NOMO-1 (cell line): ENCODE results near the gene FXYD3.
"Not testable (repeated sequence)": the region's sequence is repeated elsewhere in the genome, so short reads cannot be mapped to it uniquely, and the experiment has no call there.

Experiments
- DNase-seq, 2 experiments: peaks; one replicate each; lab custom pipeline; 2025; ENCODE audit not compliant: unreplicated experiment in 2 of 2; lab: John Stamatoyannopoulos, UW

The FXYD3 gene

DNA sequence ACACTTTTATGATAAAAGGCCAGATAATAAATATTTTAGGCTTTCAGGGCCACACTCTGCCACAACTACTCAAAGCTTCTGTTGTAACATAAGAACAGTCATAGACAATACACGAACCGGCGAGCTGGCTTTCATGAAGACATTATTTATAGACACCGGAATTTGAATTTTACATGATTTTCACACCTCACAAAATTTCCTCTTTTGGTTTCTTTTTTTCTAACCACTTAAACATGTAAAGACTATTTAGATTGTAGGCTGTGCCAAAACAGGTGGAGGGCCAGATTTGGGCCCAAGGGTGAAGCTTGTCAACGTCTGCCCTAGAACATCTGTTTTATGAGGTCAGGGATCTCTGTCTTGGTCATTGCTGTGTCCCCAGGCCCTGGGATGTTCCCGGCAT is 29.7 kb upstream of the FXYD3 start:
- DNase-seq = no peak

DNA sequence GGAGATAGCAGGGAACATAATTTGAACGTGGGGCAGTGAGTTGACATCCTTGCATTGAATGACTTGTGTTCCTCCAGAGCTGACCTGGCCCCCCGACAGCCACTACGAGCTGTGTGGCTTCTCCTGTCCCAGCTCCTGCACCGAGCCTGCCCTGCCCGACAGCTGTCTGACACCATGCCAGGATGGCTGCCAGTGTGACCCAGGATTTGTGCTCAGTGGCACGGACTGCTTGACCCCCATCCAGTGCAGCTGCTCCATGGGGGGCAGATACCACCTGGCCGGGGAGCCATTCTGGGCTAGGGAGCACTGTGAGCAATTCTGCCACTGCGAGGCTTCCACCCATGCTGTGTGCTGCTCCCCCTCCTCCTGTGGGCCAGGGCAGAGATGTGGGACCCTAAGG is 29.2 kb upstream of the FXYD3 start:
- DNase-seq = no peak

DNA sequence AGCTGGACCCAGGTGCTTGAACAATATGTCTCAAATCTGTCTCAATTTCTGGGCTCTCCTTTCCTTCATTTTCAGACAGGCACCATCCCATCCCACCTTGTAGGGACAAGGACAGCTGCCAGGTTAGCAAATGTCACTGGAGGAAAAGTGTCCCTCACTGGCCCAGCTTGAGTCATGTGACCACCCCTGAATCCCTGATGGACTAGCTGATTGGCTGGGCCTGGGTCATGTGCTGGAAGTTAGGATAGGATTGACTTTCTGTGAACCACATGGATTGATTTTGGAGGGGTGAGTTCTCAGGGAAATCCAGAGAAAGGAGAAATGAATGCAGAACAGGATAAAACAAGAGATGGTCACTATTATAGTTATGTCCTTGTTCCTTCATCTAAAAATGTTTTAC is 28.2 kb upstream of the FXYD3 start:
- no peak for DNase-seq

DNA sequence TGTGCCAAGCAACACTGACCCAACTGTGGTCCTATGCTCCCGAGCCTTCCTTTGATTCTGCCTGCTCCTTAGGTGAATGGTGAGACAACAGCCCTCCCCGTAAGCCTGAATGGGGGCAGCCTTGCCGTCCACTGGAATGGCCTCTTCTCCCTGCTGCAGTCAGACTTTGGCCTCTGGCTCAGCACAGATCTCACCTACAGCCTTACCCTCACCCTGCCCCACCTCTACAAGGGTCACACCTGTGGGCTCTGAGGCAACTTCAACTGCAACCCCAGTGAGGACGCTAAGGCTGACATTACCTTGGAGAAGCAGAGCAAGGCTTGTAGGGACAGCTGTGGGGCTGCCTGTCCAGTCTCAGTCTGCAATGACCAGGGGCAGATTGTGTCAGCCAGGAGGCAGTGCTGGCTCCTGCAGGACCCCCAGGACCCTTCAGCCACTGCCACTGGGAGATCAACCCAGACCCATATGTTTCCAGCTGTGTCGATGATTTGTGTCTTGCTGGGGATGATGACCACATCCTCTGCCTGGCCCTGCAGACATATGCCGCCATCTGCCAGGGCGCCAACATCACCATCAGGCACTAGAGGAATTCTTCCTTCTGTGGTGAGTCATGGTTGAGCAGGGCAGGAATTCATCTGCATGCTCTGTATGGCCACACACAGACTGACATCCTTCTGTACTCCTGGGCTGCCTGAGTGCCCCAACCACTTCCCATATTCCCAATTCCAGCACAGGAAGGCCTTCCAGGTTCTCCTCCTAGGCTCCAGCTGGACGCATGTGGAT is 27.3 kb upstream of the FXYD3 start:
- no peak for DNase-seq

DNA sequence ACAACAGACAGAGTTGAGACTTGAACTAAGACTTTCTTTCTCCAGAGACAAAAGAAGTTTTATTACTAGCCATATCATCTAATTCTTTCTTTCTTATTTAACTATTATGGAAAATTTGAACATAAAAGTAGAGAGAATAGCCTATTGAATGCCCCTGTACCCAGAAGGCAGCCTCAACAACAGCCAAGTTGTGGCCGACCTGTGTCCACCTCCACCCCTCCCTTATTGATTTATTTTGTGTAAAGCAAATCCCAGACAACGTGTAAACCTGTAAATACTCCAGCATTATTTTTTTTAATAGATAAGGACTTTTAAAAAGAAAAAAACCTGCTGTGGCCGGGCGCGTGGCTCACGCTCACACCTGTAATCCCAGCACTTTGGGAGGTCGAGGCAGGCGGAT is 26.1 kb upstream of the FXYD3 start:
- DNase-seq = no peak

DNA sequence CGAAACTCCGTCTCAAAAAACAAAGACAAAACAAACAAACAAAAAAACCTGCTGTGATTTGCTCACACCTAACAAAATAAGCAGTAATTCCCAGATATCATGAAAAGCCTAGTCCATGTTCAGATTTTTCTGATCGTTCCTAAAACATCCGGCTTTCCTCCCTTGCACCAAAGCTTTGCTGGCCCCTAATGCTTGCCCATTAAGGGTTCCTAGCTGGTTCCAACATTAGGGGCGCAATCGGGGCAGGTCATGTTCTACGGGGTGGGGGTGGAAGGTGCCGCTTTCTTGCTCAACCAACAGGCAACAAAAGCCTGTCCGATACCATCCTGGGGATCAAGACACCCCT is 25.5 kb upstream of the FXYD3 start:
- no peak for DNase-seq

DNA sequence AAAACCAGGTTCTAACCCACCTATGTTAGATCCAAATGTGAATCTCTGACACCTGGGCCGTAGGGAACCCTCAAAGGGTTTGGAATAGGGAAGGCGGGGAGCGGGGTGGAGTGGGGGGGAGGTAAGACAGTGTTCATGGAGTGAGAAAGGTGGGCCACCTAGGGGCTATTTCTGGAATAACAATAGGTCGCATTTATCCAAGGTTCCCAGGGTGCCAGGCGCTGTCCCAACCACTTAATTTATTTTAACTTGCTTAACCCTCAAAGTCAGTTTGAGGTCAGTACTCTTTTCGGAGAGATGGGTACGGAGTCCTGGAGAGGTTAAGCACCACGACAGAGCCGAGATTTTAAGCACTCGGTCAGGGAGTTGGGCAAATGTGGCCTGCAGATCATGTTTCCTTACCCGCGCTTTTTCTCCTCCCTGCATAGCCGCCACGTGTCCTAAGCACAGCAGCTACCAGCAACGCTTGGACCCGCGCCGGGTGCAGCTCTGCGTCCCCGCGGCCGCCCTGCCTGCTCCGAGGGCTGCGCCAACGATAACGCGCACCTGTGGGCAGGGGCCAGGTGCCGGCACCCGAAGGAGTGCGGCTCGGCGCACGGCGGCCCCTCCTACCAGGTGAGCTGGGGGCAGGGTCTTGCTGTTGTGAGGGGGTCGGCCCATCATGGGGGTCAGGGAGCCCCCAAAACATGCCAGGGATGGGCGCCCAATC is 25.0 kb upstream of the FXYD3 start:
- DNase-seq = peak in 1 of 2 experiments; percentile 13

DNA sequence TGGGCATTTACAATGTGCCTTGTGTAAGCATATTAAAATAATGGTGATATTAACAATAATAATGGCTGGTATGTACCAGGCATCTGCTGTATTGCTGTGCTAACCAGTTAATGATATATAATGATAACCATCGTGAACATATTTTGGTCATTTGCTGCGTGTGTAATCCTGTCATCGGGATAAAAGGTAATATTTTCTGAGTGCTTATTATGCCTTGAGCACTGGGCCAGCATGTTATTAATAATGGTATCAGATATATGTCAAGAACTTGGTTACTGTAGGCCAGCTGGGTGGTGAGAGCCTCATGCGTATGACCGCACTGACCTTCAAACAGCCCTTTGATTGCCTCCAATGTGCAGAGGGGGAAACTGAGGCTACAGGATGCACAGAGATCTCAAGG is 22.2 kb upstream of the FXYD3 start:
- DNase-seq = no peak

DNA sequence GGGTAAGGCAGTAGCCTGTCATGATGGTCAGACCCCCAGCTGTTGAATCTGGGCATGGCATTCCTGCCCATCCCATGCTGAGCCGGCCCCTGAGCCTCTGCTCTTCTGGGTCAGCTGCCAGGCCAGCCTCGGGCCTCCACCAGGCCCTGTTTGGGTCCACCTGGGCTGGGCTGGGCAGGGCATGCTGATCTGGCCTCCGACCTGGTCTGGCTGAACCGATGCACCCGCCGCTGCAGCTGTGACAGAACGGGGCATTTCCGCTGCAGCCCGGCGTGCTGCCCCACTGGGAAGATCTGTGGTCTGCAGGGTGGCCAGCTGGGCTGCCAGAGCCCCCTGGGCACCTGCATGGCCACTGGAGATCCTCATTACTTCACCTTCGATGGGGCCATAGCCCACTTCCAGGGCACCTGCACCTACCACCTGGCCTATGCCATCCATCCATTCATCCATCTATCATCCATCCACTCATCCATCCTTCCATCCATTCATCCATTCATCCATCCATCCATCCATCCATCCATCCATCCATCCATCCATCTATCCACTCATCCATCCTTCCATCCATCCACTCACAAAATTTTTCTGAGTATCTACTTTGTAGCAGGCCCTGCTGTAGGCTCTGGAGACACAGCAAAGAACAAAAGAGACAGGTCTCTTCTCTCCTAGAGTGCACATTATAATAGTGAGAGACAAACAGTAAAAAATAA is 21.5 kb upstream of the FXYD3 start:
- DNase-seq = no peak

DNA sequence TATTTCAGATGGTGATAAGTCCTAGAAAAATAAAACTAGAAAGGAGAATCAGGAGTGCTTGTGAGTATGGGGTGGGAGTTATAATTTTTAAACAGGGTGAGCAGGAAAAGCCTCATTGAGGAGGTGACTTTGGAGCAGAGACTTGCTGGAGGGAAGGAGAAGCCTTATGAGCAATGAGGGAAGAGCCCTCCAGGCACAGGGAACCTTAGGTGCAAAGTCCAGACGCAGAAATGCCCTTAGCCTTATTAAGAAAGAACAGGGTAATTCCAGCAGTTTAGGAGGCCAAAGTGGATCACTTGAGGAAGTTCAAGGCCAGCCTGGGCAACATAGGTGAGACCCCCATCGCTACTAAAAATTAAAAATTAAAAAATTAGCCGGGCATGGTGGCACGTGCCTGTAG is 21.0 kb upstream of the FXYD3 start:
- no peak for DNase-seq

DNA sequence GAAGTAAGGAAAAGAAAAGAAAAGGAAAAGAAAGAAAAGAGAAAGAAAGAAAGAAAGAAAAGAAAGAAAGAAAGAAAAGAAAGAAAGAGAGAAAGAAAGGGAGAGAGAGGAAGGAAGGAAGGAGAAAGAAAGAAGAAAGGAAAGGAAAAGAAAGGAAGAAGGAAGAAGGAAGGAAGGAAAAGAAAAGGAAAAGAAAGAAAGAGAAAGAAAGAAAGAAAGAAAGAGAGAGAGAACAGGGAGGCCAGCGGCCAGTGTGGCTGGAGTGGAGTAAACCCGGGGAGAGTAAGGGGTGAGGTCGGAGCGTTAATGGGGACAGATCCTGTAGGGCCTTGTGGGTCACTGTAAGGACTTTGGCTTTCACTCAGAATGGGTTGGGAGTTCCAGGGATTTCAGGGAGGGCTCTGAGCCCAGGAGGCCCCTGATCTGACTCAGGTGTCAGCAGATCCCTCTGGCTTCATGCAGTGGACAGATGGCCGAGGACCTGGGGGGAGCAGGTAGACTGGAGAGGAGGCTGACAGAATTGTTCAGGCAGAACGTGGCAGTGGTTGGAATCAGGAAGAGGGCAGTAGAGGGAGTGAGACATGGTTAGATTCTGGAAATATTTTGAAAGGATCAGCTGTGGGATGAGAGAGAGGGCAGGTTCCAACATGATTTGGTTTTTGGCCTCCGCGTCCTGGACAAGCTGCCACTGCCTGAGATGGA is 19.8 kb upstream of the FXYD3 start:
- DNase-seq = no peak

DNA sequence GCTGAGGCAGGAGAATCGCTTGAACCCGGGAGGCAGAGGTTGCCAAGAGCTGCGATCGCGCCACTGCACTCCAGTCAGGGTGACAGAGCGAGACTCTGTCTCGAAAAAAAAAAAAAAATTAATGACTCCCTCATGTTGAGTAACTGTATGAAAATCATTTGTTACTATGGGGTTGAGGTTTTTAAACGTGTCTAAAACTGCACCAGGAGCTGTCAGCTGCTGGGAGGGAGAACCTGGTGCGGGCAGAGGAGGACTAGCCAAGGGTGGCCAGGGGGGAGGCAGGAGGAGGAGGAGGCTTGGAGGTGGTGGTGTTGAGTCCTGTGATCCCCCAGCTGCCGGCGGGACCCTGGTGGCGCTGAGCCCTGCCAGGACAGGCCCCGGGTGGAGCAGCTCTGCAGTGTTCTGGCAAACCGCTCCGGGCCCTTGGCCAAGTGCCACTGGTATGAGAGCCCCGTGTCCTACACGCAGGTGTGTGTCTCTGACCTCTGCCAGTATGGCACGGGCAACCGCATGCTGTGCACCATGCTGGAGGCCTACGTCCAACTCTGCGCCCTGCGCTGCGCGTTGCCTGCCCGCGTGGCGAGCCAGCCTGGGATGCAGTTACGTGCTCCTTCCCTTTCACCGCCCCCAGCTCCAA is 17.1 kb upstream of the FXYD3 start:
- no peak for DNase-seq

DNA sequence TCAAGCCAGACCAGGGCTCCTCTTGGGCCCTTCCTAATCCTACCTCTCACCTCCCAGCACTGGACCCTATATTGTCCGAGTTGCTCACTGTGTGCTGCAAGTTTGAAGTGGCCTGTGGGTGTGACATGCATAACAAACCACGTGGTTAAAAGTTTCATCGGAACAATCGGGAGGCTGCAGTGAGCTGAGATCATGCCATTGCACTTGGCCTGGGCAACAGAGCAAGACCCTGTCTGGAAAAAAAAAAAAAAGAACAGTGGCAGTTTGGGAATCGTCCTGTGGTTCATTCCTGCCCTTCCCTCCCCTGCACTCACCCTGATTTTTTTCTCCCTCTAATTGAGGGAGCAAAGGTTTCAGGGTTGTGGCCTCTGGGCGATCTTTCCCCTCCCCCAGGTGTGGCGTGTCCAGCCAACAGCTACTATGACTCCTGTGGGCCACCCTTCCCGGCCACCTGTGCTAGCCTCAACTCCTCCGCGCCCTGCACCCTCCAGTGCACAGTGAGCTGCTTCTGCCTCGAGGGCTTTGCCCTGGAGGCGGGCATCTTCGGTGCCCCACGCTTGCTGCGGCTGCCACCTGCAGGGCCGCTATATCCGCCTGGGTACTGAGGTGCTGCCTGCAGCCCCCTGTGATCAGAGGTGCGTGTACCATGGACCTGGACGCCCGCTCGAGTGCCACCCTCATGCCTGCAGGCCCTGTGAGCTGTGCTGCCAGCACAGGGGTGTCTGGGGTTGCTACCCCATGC is 16.3 kb upstream of the FXYD3 start:
- DNase-seq = no peak

DNA sequence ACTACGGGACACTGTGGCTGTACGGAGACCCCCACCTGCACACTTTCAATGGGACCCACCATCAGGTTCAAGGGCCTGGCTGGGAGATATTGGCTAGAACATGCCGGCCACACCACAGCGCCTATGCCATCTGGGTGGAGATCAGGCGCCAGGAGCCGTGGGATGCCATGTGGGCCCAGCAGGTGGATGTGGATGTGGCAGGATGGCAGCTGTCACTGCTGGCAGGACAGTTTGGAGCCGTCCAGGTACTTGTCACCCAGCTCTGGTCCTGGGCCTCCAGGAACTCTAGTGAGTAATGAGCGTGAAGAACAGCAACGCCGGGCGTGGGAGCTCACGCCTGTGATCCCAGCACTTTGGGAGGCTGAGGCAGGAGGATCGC is 15.7 kb upstream of the FXYD3 start:
- DNase-seq = no peak

DNA sequence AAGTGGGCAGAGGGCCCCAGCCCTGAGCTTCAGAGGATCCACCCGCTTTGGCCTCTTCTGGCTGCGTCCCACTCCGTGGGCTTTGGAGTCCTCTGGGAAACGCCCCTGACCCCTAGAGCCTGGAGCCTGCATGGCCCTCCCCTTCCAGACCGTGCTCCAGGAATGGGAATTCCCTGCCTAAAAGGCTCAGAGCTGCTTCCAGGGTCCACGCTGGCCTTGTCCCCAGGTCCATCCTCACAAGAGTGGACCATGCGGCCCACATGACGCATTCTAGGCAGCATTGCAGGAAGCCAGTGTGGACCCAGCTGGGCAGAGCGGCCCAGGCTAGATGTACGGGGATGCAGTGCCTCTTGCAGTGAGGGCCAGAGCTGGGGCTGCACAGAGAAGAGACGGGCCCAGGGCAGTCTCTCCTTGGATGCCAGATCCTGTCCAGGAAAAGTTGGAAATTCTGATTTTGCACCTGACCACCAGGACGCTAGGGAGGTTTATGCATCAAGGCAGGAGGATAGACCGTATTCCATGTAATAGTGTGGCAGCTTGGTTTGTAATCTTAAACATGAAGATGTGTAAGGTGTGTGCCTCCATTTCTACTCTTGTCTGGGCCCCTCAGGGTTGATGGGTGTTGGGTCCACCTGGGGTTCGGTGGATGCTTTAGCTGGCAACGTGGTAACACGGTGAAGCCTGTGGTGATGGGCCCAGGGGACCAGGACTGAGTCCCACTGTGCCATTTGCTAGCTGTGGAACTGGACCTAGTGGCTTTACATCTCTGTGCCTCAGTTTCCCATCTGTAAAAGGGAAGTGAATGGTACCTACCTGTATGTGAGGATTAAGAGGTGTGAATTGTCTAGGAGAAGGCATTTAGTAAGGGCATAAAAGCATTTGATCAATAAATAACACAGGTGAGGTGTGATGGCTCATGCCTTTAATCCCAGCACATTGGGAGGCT is 14.8 kb upstream of the FXYD3 start:
- no peak for DNase-seq

DNA sequence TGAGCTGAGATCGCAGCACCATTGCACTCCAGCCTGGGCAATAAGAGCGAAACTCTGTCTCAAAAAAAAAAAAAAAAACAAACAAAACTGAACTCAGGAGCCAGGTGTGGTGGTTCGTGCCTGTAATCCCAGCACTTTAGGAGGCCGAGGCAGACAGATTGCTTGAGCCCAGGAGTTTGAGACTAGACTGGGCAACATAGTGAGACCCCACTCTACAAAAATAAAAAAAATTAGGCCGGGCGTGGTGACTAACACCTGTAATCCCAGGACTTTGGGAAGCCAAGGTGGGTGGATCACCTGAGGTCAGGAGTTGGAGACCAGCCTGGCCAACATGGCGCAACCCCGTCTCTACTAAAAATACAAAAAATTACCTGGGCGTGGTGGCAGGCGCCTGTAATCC is 13.7 kb upstream of the FXYD3 start:
- DNase-seq = not testable (repeated sequence)

DNA sequence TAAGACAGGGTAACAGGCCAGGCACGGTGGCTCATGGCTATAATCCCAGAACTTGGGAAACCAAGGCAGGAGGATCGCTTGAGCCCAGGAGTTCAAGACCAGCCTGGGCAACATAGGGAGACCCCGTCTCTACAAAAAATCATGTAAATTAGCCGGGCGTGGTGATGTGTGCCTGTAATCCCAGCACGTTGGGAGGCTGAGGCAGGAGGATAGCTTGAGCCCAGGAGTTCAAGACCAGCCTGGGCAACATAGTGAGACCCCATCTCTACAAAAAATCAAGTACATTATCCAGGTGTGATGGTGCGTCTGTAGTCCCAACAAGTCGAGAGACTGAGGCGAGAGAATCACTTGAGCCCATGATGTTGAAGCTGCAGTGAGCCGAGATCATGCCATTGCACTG is 12.0 kb upstream of the FXYD3 start:
- DNase-seq = not testable (repeated sequence)

DNA sequence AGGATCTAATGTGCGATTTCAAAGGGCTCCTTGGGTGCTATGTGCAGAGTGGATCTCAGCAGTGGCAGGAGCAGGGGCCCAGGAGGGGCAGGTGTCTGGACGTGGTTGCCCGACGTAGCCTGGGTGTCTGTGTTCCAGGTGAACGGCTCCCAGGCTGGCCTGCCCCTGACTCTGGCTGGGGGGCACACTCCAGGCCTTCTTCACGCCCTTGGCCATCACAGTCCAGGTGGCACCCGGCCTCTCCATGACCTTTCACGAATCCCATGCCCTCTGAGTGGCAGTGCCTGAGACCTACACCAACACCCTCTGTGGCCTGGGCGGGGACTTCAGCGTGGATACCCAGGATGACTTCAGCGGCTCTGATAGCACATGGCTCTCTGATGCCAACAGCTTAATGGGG is 11.3 kb upstream of the FXYD3 start:
- no peak for DNase-seq

DNA sequence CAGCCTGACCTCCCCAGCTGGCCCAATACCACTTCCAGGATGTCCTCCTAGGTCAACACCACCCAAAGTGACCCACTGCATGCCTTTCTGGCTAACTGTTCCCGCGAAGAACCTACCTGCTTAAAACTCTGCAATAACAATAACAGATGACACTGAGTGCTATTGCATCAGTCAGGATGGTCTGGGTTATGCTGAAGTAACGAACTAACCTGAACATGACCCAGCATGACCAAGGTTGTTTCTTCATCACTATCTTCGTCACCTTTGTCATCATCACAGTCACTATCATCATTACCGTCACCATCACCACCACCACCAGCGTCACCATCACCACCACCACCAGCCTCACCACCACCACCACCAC is 10.6 kb upstream of the FXYD3 start:
- DNase-seq = no peak
